Panc1 (cell line): ENCODE data around the gene OGFOD3.

Experiments used
- REST ChIP-seq, 2 experiments: IDR thresholded peaks; 2 replicates each; pipeline ENCODE4 v1.6.1; 2011 to 2012; ENCODE audit warnings: low read depth in 2 of 2, control low read depth in 1 of 2, low read length in 1 of 2, mild to moderate bottlenecking in 1 of 2, moderate library complexity in 1 of 2; ENCODE audit not compliant: insufficient read depth in 1 of 2
- SIN3A ChIP-seq: IDR thresholded peaks from 2 replicates; pipeline ENCODE4 v1.6.1; 2012; ENCODE audit warnings: low read depth, mild to moderate bottlenecking, low read length, moderate library complexity, borderline replicate concordance; ENCODE audit not compliant: insufficient read depth
- TCF7L2 ChIP-seq: IDR thresholded peaks from 2 replicates; pipeline ENCODE4 v1.6.1; 2011; ENCODE audit warnings: mild to moderate bottlenecking, low read depth, low read length, inconsistent platforms
- TF ChIP-seq, protein P1 (sequence below): fragments of 450-650 bp; IDR thresholded peaks from 2 replicates; pipeline ENCODE4 v1.5.1; 2017; ENCODE audit warnings: mild to moderate bottlenecking

DNA sequence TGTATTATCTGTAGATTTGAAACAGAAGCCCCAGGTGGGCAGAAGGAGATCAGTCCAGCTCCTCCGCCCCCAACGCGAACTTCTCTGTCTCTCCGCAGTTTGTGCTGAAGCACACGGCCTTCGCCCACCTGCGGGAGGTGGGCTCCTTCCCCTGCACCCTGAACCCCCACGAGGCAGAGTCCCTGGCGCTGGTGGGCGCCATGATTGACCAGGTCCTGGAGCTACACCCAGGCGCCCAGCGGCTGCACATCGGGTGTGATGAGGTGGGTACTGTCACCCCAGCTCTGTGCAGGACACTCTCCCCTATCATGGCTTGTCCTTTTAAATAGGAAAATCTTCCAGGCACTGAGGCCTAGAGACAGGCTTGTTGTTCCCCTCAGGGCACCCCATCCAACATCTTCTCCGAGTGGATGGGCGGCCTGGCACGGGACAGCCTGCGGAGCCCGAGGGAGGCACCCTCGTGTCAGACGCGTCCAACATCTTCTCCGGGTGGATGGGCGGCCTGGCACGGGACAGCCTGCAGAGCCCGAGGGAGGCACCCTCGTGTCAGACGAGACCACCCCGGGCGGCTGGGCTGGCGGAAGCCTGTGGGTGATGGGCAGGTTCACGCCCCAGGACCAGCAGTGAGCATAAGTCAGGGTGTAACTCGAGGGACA, 15.3 kb upstream of the OGFOD3 start:
- TF ChIP-seq TCF7L2 = no peak
- no peak for TF ChIP-seq REST (IDR thresholded peaks at IDR 0.05; ENCODE audit: insufficient read depth in 1 of 2, low read depth in 2 of 2, low read length in 1 of 2)
- TF ChIP-seq, protein P1, sequence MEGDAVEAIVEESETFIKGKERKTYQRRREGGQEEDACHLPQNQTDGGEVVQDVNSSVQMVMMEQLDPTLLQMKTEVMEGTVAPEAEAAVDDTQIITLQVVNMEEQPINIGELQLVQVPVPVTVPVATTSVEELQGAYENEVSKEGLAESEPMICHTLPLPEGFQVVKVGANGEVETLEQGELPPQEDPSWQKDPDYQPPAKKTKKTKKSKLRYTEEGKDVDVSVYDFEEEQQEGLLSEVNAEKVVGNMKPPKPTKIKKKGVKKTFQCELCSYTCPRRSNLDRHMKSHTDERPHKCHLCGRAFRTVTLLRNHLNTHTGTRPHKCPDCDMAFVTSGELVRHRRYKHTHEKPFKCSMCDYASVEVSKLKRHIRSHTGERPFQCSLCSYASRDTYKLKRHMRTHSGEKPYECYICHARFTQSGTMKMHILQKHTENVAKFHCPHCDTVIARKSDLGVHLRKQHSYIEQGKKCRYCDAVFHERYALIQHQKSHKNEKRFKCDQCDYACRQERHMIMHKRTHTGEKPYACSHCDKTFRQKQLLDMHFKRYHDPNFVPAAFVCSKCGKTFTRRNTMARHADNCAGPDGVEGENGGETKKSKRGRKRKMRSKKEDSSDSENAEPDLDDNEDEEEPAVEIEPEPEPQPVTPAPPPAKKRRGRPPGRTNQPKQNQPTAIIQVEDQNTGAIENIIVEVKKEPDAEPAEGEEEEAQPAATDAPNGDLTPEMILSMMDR = no peak
- no peak for TF ChIP-seq SIN3A
